WTC11 (cell line): ENCODE data around the gene ERP44. TPM values are rescaled to one million over a fixed set of nuclear protein-coding genes. Genes with fewer than 3 reads are reported as not detected.

Experiments used
- ATAC-seq: fragments of 200-7000 bp; cut with Tn5 transposase; 2 replicates; pipeline ENCODE4 v1.10.0; 2021; ENCODE audit warnings: mild to moderate bottlenecking, moderate library complexity
- CTCF ChIA-PET: fragments of 300-600 bp; sonication (Branson Sonifier 250); formaldehyde crosslinking; loops from one replicate; lab custom pipeline; 2021; ENCODE audit warnings: antibody characterized with exemption; lab: Charles Lee
- POLR2A ChIA-PET: fragments of 350-600 bp; sonication (Branson Sonifier 250); formaldehyde crosslinking; loops from one replicate; lab custom pipeline; 2021; ENCODE audit warnings: antibody characterized with exemption; lab: Charles Lee
- DNase-seq: peaks from one replicate; pipeline ENCODE4 v3.0.0; 2021; ENCODE audit warnings: low spot score
- H3K27ac Mint-ChIP-seq: 2 replicates; pipeline ENCODE4 v1.8.0; 2021; ENCODE audit warnings: mixed read lengths
- H3K27me3 Mint-ChIP-seq: 2 replicates; pipeline ENCODE4 v1.8.0; 2021; ENCODE audit warnings: low read depth, mild to moderate bottlenecking, moderate library complexity, mixed read lengths
- H3K36me3 Mint-ChIP-seq: 2 replicates; pipeline ENCODE4 v1.8.0; 2021; ENCODE audit warnings: mixed read lengths
- H3K4me1 Mint-ChIP-seq: 2 replicates; pipeline ENCODE4 v1.8.0; 2022; ENCODE audit warnings: mixed read lengths
- H3K4me3 Mint-ChIP-seq: 2 replicates; pipeline ENCODE4 v1.8.0; 2021; ENCODE audit warnings: mild to moderate bottlenecking, moderate library complexity, mixed read lengths
- H3K9me3 Mint-ChIP-seq: 2 replicates; pipeline ENCODE4 v1.8.0; 2021; ENCODE audit warnings: mixed read lengths
- AFF4 ChIP-seq: sonication (generic); formaldehyde crosslinking; IDR thresholded peaks from 2 replicates; pipeline ENCODE4 v1.8.1; 2023; ENCODE audit warnings: mild to moderate bottlenecking, missing genetic modification reagents, borderline replicate concordance
- ARID4B ChIP-seq: sonication (generic); formaldehyde crosslinking; IDR thresholded peaks from 2 replicates; pipeline ENCODE4 v1.8.0; 2023; ENCODE audit warnings: missing genetic modification reagents, mild to moderate bottlenecking, borderline replicate concordance
- ATF3 ChIP-seq: sonication (generic); formaldehyde crosslinking; conservative IDR thresholded peaks from 2 replicates; pipeline ENCODE4 v1.8.1; 2022; ENCODE audit warnings: mild to moderate bottlenecking, missing genetic modification reagents
- E2F1 ChIP-seq: sonication (generic); formaldehyde crosslinking; IDR thresholded peaks from 2 replicates; pipeline ENCODE4 v1.8.0; 2022; ENCODE audit warnings: mild to moderate bottlenecking, missing genetic modification reagents
- FOXP1 ChIP-seq: sonication (generic); formaldehyde crosslinking; IDR thresholded peaks from 2 replicates; pipeline ENCODE4 v1.8.0; 2022; ENCODE audit warnings: missing genetic modification reagents, mild to moderate bottlenecking, moderate library complexity, borderline replicate concordance
- GRHL2 ChIP-seq: fragments of 250-450 bp; sonication (Bioruptor Pico); IDR thresholded peaks from 2 replicates; pipeline ENCODE4 v1.8.0; 2022; ENCODE audit warnings: mild to moderate bottlenecking, moderate library complexity; ENCODE audit not compliant: insufficient replicate concordance, severe bottlenecking
- HMGA2 ChIP-seq: fragments of 250-450 bp; sonication (Bioruptor Pico); IDR thresholded peaks from 2 replicates; pipeline ENCODE4 v1.4.0; 2021; ENCODE audit warnings: mild to moderate bottlenecking, moderate library complexity
- NFYB ChIP-seq: sonication (generic); formaldehyde crosslinking; conservative IDR thresholded peaks from 2 replicates; pipeline ENCODE4 v1.8.0; 2022; ENCODE audit warnings: low read depth, missing genetic modification reagents
- PRDM15 ChIP-seq: sonication (generic); formaldehyde crosslinking; IDR thresholded peaks from 2 replicates; pipeline ENCODE4 v1.8.0; 2022; ENCODE audit warnings: missing genetic modification reagents
- RELA ChIP-seq: sonication (generic); formaldehyde crosslinking; IDR thresholded peaks from 2 replicates; pipeline ENCODE4 v1.8.1; 2022; ENCODE audit warnings: missing genetic modification reagents, mild to moderate bottlenecking, borderline replicate concordance
- SOX15 ChIP-seq: fragments of 250-450 bp; sonication (Bioruptor Pico); IDR thresholded peaks from 2 replicates; pipeline ENCODE4 v1.9.0; 2021; ENCODE audit warnings: mild to moderate bottlenecking
- TEAD4 ChIP-seq: sonication (generic); formaldehyde crosslinking; IDR thresholded peaks from 2 replicates; pipeline ENCODE4 v1.8.0; 2022; ENCODE audit warnings: mild to moderate bottlenecking, missing genetic modification reagents
- ZBTB21 ChIP-seq: sonication (generic); formaldehyde crosslinking; IDR thresholded peaks from 2 replicates; pipeline ENCODE4 v1.8.1; 2023; ENCODE audit warnings: mild to moderate bottlenecking, missing genetic modification reagents, borderline replicate concordance
- ZMAT4 ChIP-seq: fragments of 250-450 bp; sonication (Bioruptor Pico); IDR thresholded peaks from 2 replicates; pipeline ENCODE4 v1.9.0; 2021; ENCODE audit warnings: mild to moderate bottlenecking
- ZNF396 ChIP-seq: fragments of 250-450 bp; sonication (Bioruptor Pico); IDR thresholded peaks from 2 replicates; pipeline ENCODE4 v1.8.0; 2021; ENCODE audit warnings: mild to moderate bottlenecking, moderate library complexity, borderline replicate concordance
- ZNF512 ChIP-seq: sonication (generic); formaldehyde crosslinking; IDR thresholded peaks from 2 replicates; pipeline ENCODE4 v1.8.1; 2022; ENCODE audit warnings: missing genetic modification reagents, borderline replicate concordance
- total RNA-seq: library from RNA; stranded (reverse); gene quantifications from 3 replicates; pipeline ENCODE4 v1.2.3, GENCODE V29; 2021

The ERP44 gene
- total RNA-seq, 1 experiment from 2014 or later = 13.7 TPM

- Mint-ChIP-seq H3K36me3 (no peaks in the 10 kb centered on the region), H3K4me1 (peaks cover 18% of the 10 kb centered on the region), H3K27me3 (no peaks in the 10 kb centered on the region), H3K27ac (no peak overlapping the region), H3K4me3 (no peak overlapping the region), H3K9me3 (no peaks in the 10 kb centered on the region)
- no peak for DNase-seq
- ATAC-seq = no peak
- ChIA-PET POLR2A (no interaction called here), CTCF (no interaction called here)
- no peak for TF ChIP-seq ARID4B (CRISPR knock-in tag)
- no peak for TF ChIP-seq NFYB (CRISPR knock-in tag)
- no peak for TF ChIP-seq ZMAT4 (CRISPR knock-in tag)
- TF ChIP-seq ATF3 (CRISPR knock-in tag) = no peak
- no peak for TF ChIP-seq GRHL2 (CRISPR knock-in tag)
- no peak for TF ChIP-seq RELA (CRISPR knock-in tag)
- no peak for TF ChIP-seq SOX15
- no peak for TF ChIP-seq ZNF512 (CRISPR knock-in tag)
- TF ChIP-seq FOXP1 (CRISPR knock-in tag) = no peak
- no peak for TF ChIP-seq E2F1 (CRISPR knock-in tag)
- TF ChIP-seq TEAD4 (CRISPR knock-in tag) = no peak
- TF ChIP-seq ZNF396 = no peak
- no peak for TF ChIP-seq PRDM15
- TF ChIP-seq ZBTB21 (CRISPR knock-in tag) = no peak
- TF ChIP-seq HMGA2 = no peak
- TF ChIP-seq AFF4 = no peak
These were observed 2.8 kb upstream of the ERP44 start for GRCh38 chr9:100101608-100102007.
